Measurements from ENCODE around the gene RGS14.

RGS14 gene

DNA sequence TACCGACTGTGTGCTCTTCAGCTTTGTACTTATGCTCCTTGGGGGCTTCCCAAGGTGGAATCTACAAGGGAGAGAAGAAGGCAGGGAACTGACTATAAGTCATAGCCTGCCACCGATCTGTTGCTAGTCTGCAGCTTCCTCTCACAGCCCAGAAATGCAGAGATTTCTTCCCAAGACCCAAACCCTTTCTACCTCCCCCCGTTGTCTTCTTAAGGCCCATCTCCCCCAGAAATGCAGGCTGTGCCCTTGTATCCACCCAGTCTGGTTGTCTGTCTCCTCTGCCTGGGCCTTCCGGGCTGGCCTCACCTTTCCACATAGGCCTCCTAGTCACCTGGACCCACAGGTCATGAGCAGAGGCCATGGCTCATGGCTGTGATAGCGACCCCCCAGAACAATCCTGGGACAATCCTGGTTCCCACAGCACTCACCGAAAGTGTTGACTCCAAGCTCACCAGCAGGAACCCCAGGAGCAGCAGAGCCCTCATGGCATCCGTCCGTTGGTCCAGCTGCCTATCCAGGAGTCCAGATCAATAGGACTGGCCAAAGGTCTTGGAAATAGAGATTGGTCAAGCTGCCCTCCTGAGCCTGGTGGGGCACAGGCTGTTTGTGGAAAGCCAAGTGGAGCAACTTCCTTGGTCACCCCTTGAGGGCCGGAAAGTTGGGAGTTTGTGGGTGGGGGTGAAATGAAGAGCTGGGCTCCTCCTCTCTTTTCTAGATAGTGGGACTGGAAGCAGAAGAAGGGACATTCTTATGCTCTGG, 51.5 kb downstream of the RGS14 start, which contains the start of gene F12:
Gene F12, minus strand, starts transcription at position 522 of the 759 bp plus-strand sequence. Its CDS starts 37 bp downstream, at position 485.
- TF ChIP-seq EZH2phosphoT487 (IDR thresholded peaks at IDR 0.05; ENCODE audit: borderline replicate concordance, low read length) (no peak), CTCF (IDR thresholded peaks at IDR 0.05; ENCODE audit: low read depth, low read length, poor library complexity, severe bottlenecking) (no peak)
- Histone ChIP-seq H3K4me3 (ENCODE audit: low read length) (no peak within 1 kb of the TSS), H3K79me2 (ENCODE audit: control insufficient read depth, low read length) (no peaks in the 10 kb centered on the region)

GRCh38 chr5:177410575-177410974, 52.9 kb downstream of the RGS14 start:
- Histone ChIP-seq H3K79me2 (ENCODE audit: control insufficient read depth, low read length) (no peaks in the 10 kb centered on the region), H3K4me3 (ENCODE audit: low read length) (no peak overlapping the region), H3K4me1 (ENCODE audit: control insufficient read depth, low read length) (peaks cover 6% of the 10 kb centered on the region), H3K9me3 (ENCODE audit: control insufficient read depth, insufficient read depth, low read length) (no peaks in the 10 kb centered on the region), H3F3A (ENCODE audit: control insufficient read depth, insufficient read depth) (no peaks in the 10 kb centered on the region), H3K4me2 (ENCODE audit: low read length) (no peak overlapping the region), H3K36me3 (ENCODE audit: control insufficient read depth, low read length) (no peaks in the 10 kb centered on the region), H3K27me3 (ENCODE audit: control insufficient read depth, low read length) (peaks cover 12% of the 10 kb centered on the region; the same call in 1 of the 2 replicates), H3K27ac (ENCODE audit: low read depth, low read length) (no peak overlapping the region), H3K9me2 (replicated peaks; ENCODE audit: control insufficient read depth, low read length) (no peaks in the 10 kb centered on the region), H4K20me1 (ENCODE audit: control insufficient read depth, insufficient read depth, low read depth, low read length) (no peaks in the 10 kb centered on the region)
- no peak for TF ChIP-seq CTCF (IDR thresholded peaks at IDR 0.05; ENCODE audit: low read depth, low read length, poor library complexity, severe bottlenecking)
- no peak for TF ChIP-seq EZH2phosphoT487 (IDR thresholded peaks at IDR 0.05; ENCODE audit: borderline replicate concordance, low read length)

More for the DNA sequence above, 51.5 kb downstream of the RGS14 start, which contains the start of gene F12:
- no peaks in the 10 kb centered on the region for H3F3A ChIP-seq (ENCODE audit: control insufficient read depth, insufficient read depth)
- no peaks in the 10 kb centered on the region for H3K36me3 ChIP-seq (ENCODE audit: control insufficient read depth, low read length)
- H3K27ac ChIP-seq (ENCODE audit: low read depth, low read length), result no peak within 1 kb of the TSS
- no peak within 1 kb of the TSS for H3K4me2 ChIP-seq (ENCODE audit: low read length)
- no peaks in the 10 kb centered on the region for H4K20me1 ChIP-seq (ENCODE audit: control insufficient read depth, insufficient read depth, low read depth, low read length)
- no peaks in the 10 kb centered on the region for H3K9me3 ChIP-seq (ENCODE audit: control insufficient read depth, insufficient read depth, low read length)
- H3K4me1 ChIP-seq (ENCODE audit: control insufficient read depth, low read length), result peaks cover 19% of the 10 kb centered on the region
- H3K27me3 ChIP-seq (ENCODE audit: control insufficient read depth, low read length), result peaks cover 18% of the 10 kb centered on the region; the same call in 1 of the 2 replicates
- no peaks in the 10 kb centered on the region for H3K9me2 ChIP-seq (replicated peaks; ENCODE audit: control insufficient read depth, low read length)

GRCh38 chr5:177412603-177413233, 55.0 kb downstream of the RGS14 start:
- H3K4me3 ChIP-seq (ENCODE audit: low read length), result no peak overlapping the region
- no peak overlapping the region for H3K4me2 ChIP-seq (ENCODE audit: low read length)
- H3K4me1 ChIP-seq (ENCODE audit: control insufficient read depth, low read length), result peaks cover 6% of the 10 kb centered on the region; the same call in 1 of the 2 replicates

More at GRCh38 chr5:177412603-177413233, 55.0 kb downstream of the RGS14 start:
- no peaks in the 10 kb centered on the region for H3K9me2 ChIP-seq (replicated peaks; ENCODE audit: control insufficient read depth, low read length)
- no peaks in the 10 kb centered on the region for H3K9me3 ChIP-seq (ENCODE audit: control insufficient read depth, insufficient read depth, low read length)
- H3K27me3 ChIP-seq (ENCODE audit: control insufficient read depth, low read length), result peaks cover 9% of the 10 kb centered on the region; the same call in 1 of the 2 replicates
- H4K20me1 ChIP-seq (ENCODE audit: control insufficient read depth, insufficient read depth, low read depth, low read length), result no peaks in the 10 kb centered on the region
- no peaks in the 10 kb centered on the region for H3F3A ChIP-seq (ENCODE audit: control insufficient read depth, insufficient read depth)
- no peak for TF ChIP-seq EZH2phosphoT487 (IDR thresholded peaks at IDR 0.05; ENCODE audit: borderline replicate concordance, low read length)
- TF ChIP-seq CTCF (IDR thresholded peaks at IDR 0.05; ENCODE audit: low read depth, low read length, poor library complexity, severe bottlenecking), result no peak
- H3K27ac ChIP-seq (ENCODE audit: low read depth, low read length), result no peak overlapping the region
- no peaks in the 10 kb centered on the region for H3K79me2 ChIP-seq (ENCODE audit: control insufficient read depth, low read length)
- H3K36me3 ChIP-seq (ENCODE audit: control insufficient read depth, low read length), result no peaks in the 10 kb centered on the region

Data from DOHH2 (cell line).